WTC11 (cell line): ENCODE measurements around the gene SMPD1.
"Not testable (repeated sequence)": the region's sequence is repeated elsewhere in the genome, so short reads cannot be mapped to it uniquely, and the experiment has no call there.

Experiments used
- SP1 ChIP-seq: sonication (generic); formaldehyde crosslinking; conservative IDR thresholded peaks from 2 replicates; pipeline ENCODE4 v1.8.1; 2022; ENCODE audit warnings: missing genetic modification reagents
- USF2 ChIP-seq: sonication (generic); formaldehyde crosslinking; IDR thresholded peaks from 2 replicates; pipeline ENCODE4 v1.8.1; 2023; ENCODE audit warnings: mild to moderate bottlenecking, missing genetic modification reagents, moderate library complexity
- ZMAT4 ChIP-seq: fragments of 250-450 bp; sonication (Bioruptor Pico); IDR thresholded peaks from 2 replicates; pipeline ENCODE4 v1.9.0; 2021; ENCODE audit warnings: mild to moderate bottlenecking
- TF ChIP-seq, protein P1 (sequence below): fragments of 200-600 bp; IDR thresholded peaks from 2 replicates; pipeline ENCODE4 v1.8.0; 2022; ENCODE audit warnings: antibody characterized with exemption
- TF ChIP-seq, protein P2 (sequence below): sonication (generic); formaldehyde crosslinking; IDR thresholded peaks from 2 replicates; pipeline ENCODE4 v1.8.0; 2023; ENCODE audit warnings: missing genetic modification reagents
- TF ChIP-seq, protein P3 (sequence below): sonication (generic); formaldehyde crosslinking; IDR thresholded peaks from 2 replicates; pipeline ENCODE4 v1.8.0; 2022; ENCODE audit warnings: mild to moderate bottlenecking, missing genetic modification reagents

- not testable (repeated sequence) for TF ChIP-seq SP1, ZMAT4, USF2 (CRISPR knock-in tag)
- TF ChIP-seq, protein P1, sequence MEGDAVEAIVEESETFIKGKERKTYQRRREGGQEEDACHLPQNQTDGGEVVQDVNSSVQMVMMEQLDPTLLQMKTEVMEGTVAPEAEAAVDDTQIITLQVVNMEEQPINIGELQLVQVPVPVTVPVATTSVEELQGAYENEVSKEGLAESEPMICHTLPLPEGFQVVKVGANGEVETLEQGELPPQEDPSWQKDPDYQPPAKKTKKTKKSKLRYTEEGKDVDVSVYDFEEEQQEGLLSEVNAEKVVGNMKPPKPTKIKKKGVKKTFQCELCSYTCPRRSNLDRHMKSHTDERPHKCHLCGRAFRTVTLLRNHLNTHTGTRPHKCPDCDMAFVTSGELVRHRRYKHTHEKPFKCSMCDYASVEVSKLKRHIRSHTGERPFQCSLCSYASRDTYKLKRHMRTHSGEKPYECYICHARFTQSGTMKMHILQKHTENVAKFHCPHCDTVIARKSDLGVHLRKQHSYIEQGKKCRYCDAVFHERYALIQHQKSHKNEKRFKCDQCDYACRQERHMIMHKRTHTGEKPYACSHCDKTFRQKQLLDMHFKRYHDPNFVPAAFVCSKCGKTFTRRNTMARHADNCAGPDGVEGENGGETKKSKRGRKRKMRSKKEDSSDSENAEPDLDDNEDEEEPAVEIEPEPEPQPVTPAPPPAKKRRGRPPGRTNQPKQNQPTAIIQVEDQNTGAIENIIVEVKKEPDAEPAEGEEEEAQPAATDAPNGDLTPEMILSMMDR, result not testable (repeated sequence)
- TF ChIP-seq, protein P2, sequence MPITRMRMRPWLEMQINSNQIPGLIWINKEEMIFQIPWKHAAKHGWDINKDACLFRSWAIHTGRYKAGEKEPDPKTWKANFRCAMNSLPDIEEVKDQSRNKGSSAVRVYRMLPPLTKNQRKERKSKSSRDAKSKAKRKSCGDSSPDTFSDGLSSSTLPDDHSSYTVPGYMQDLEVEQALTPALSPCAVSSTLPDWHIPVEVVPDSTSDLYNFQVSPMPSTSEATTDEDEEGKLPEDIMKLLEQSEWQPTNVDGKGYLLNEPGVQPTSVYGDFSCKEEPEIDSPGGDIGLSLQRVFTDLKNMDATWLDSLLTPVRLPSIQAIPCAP (CRISPR knock-in tag), result not testable (repeated sequence)
- TF ChIP-seq, protein P3, sequence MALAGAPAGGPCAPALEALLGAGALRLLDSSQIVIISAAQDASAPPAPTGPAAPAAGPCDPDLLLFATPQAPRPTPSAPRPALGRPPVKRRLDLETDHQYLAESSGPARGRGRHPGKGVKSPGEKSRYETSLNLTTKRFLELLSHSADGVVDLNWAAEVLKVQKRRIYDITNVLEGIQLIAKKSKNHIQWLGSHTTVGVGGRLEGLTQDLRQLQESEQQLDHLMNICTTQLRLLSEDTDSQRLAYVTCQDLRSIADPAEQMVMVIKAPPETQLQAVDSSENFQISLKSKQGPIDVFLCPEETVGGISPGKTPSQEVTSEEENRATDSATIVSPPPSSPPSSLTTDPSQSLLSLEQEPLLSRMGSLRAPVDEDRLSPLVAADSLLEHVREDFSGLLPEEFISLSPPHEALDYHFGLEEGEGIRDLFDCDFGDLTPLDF, result not testable (repeated sequence)
Measured at GRCh38 chr11:6392251-6392650, 2.0 kb downstream of the SMPD1 start.
